OCI-LY7 (cell line): ENCODE measurements around the gene SLC10A7.

Experiments
- EZH2phosphoT487 ChIP-seq: fragments of 200-600 bp; sonication (generic); IDR thresholded peaks from 2 replicates; pipeline ENCODE4 v1.6.1; 2018; ENCODE audit warnings: low read depth, borderline replicate concordance, mild to moderate bottlenecking, mixed run types, antibody characterized with exemption, low read length, moderate library complexity, mixed read lengths
- TF ChIP-seq, protein P1 (sequence below): fragments of 200-600 bp; sonication (generic); conservative IDR thresholded peaks from 2 replicates; pipeline ENCODE4 v1.5.1; 2014; ENCODE audit warnings: mild to moderate bottlenecking, antibody characterized with exemption, low read length, moderate library complexity, mixed read lengths

DNA sequence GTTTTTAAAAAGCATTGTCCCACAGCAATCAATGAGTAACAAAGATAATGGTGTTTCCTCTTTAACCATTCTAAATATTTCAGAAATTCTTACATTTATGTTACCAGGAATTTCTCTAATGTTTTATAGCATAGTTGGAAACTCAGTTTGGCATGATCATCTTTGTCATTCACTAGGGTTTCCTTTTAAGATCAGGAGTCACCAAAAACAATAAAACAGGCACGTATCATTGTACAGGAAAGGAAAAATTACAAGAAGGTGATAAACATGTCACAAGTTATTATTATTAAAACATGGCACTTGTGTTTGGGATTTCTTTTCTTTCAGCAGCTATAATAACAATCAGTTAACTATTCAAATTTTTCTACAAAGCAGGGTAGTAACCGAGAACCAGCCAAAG lies 84.0 kb downstream of the SLC10A7 start:
- TF ChIP-seq, protein P1, sequence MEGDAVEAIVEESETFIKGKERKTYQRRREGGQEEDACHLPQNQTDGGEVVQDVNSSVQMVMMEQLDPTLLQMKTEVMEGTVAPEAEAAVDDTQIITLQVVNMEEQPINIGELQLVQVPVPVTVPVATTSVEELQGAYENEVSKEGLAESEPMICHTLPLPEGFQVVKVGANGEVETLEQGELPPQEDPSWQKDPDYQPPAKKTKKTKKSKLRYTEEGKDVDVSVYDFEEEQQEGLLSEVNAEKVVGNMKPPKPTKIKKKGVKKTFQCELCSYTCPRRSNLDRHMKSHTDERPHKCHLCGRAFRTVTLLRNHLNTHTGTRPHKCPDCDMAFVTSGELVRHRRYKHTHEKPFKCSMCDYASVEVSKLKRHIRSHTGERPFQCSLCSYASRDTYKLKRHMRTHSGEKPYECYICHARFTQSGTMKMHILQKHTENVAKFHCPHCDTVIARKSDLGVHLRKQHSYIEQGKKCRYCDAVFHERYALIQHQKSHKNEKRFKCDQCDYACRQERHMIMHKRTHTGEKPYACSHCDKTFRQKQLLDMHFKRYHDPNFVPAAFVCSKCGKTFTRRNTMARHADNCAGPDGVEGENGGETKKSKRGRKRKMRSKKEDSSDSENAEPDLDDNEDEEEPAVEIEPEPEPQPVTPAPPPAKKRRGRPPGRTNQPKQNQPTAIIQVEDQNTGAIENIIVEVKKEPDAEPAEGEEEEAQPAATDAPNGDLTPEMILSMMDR: no peak
- TF ChIP-seq EZH2phosphoT487: no peak
